Measurements from ENCODE around the gene C1orf115. TPM values are rescaled to one million over a fixed set of nuclear protein-coding genes. Genes with fewer than 3 reads are reported as not detected.
A peak's percentile ranks its signal among the peaks of the same experiment; 100 is the strongest.

The C1orf115 gene
- total RNA-seq, 1 experiment from 2014 or later, result 4.2 TPM

DNA sequence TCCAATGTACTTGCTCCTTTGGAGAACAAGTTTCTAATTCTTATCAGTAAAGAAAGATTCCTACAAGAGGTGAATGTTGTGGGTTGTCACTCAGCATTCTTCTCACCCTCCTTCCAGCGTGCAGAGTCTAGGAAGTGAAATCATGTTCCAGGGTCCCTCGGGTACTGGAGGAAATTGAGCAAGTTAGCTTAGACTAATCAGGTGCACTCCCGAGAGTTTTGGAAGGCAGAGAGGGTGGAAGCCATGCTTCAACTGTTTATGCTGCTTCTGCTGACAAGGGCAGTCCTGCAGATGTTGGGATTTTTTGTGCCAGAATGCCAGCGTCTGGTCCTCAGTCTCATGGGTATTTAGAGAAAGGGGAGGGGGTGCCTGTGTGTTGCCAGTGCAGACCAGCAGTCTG is 5.3 kb upstream of the C1orf115 start:
- Histone ChIP-seq H3K27me3 (ENCODE audit: control insufficient read depth, insufficient read depth, low read length) (no peaks in the 10 kb centered on the region; the same call in none of the 2 replicates), H3K36me3 (replicated peaks; ENCODE audit: control insufficient read depth, insufficient read depth, low read length) (no peaks in the 10 kb centered on the region), H3K4me3 (ENCODE audit: insufficient read depth, low read depth, low read length) (no peak overlapping the region)
- no peak for DNase-seq

DNA sequence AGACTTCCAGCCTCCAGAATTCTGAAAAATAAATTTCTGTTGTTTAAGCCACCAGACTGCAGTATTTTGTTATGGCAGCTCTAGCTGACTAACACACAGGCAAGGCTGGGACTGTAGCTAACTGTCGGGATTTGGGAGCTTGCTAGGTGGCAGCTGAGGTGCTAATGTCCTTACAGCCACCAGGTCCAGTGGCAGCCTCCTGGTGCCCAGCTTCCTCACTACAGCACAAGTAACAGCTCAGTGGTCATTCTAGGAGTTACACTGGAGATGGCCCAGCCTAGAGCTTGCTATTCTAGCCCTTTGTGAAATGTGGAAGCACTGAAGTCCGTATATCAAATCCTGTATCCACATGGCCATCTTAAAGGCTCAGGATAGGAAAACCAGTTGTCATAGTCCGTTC is 4.3 kb upstream of the C1orf115 start:
- no peaks in the 10 kb centered on the region for H3K36me3 ChIP-seq (replicated peaks; ENCODE audit: control insufficient read depth, insufficient read depth, low read length)
- H3K4me3 ChIP-seq (ENCODE audit: insufficient read depth, low read depth, low read length), result no peak overlapping the region
- peaks cover 7% of the 10 kb centered on the region for H3K27me3 ChIP-seq (ENCODE audit: control insufficient read depth, insufficient read depth, low read length)
- DNase-seq, result no peak

DNA sequence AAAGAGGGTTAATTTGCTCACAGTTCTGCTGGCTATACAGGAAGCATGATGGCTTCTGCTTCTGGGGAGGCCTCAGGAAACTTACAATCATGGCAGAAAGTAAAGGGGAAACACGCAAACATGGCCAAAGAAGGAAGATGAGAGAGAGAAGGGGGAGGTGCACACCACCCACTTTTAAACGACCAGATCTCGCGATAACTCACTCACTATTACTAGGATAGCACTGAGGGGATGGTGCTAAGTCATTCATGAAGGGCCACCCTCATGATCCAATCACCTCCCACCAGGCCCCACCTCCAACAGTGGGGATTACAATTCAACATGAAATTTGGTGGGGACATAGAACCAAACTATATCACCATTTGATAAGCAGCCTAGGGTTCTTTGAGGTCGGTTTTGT is 2.4 kb upstream of the C1orf115 start:
- peaks cover 25% of the 10 kb centered on the region for H3K27me3 ChIP-seq (ENCODE audit: control insufficient read depth, insufficient read depth, low read length)
- DNase-seq, result no peak
- no peaks in the 10 kb centered on the region for H3K36me3 ChIP-seq (replicated peaks; ENCODE audit: control insufficient read depth, insufficient read depth, low read length)
- no peak overlapping the region for H3K4me3 ChIP-seq (ENCODE audit: insufficient read depth, low read depth, low read length)

DNA sequence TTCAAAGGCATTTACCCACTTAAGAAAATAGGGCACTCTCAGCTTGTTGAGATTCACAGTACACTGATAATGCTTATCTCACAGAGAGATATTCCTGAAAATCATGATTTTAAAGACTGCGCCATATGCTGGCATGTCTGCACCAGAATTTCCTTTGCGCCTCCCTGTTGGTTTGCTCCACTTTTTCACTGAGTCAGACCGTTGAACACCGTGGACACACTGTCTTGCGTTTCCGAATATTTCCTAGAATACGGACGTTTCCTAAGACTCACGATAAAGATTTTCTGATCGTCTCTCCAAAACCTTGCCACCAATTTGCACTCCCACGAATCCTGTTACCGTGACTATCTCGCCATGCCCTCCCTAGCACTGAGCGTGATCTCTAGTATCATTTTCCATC is 497 bp upstream of the C1orf115 start:
- Histone ChIP-seq H3K36me3 (replicated peaks; ENCODE audit: control insufficient read depth, insufficient read depth, low read length) (no peaks in the 10 kb centered on the region), H3K4me3 (ENCODE audit: insufficient read depth, low read depth, low read length) (peak overlapping the region; percentile 72), H3K27me3 (ENCODE audit: control insufficient read depth, insufficient read depth, low read length) (peaks cover 26% of the 10 kb centered on the region)
- no peak for DNase-seq

DNA sequence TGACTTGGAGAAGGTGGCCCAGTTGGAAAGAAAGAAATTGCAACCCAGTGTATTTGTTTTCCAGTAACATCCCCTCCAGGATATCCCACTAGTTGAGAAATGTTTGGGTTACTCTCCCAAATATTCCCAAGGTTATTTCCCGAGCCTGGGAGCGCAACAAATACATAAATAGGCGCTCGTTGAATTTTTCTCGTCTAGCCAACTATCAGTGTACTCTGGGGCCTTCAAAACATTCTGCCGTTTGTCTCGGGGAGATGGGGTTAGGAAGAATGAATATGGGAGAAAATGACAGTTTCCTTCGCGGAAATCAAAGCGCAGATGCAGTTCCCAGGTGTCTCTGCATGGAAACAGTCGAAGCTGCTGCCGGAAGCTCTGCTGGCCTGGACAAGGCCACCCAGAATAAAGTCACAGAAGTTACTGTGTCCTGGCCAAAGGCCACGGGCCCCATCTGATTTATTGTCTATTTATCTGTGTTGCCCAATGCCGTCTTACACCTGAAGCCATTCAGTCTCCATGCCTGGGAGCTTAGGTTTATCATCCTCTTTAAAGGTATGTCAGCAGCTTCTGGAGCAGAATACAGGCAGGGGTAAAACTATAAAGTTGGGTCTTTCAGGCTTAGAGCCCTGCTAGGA is 1.0 kb downstream of the C1orf115 start:
- no peaks in the 10 kb centered on the region for H3K36me3 ChIP-seq (replicated peaks; ENCODE audit: control insufficient read depth, insufficient read depth, low read length)
- peak overlapping the region; percentile 72 for H3K4me3 ChIP-seq (ENCODE audit: insufficient read depth, low read depth, low read length)
- DNase-seq, result no peak
- H3K27me3 ChIP-seq (ENCODE audit: control insufficient read depth, insufficient read depth, low read length), result peaks cover 26% of the 10 kb centered on the region

DNA sequence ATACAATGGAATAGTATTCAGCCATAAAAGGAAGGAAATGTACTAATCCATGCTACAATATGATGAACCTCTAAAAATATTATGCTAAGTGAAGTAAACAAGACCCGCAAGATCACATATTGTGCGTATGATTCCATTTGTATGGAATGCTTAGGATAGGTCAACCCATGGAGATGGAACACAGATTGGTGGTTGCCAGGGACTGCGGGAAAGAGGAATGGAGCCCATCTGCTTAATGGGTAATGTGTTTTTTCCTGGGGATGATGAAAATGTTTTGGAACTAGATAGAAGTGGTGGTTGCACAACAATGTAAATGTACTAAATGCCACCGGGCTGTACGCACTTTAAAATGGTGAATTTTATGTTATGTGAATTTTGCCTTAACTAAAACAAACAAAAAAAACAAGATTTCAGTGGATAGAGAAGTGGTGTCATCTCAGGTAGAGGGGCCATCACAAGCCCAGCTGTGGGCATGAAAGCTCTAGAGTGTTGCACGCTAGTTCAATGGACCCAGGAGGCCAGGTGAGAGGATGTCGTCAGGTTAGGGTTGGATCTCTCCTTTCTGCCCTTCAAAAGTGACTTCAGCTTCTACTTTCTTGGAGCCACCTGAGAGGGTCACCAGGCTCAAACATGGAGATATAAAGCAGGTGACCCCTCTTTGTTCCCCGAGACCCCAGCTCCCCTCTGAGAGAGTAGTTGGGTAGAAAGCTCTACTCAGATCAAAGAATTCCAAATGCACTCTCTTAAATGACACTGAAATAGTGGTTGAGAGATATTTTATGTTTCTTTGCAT is 2.5 kb downstream of the C1orf115 start:
- no peak for DNase-seq
- no peak overlapping the region for H3K4me3 ChIP-seq (ENCODE audit: insufficient read depth, low read depth, low read length)
- peaks cover 26% of the 10 kb centered on the region for H3K27me3 ChIP-seq (ENCODE audit: control insufficient read depth, insufficient read depth, low read length)
- H3K36me3 ChIP-seq (replicated peaks; ENCODE audit: control insufficient read depth, insufficient read depth, low read length), result no peaks in the 10 kb centered on the region; the same call in 1 of the 2 replicates

GRCh38 chr1:220694866-220695382 is 4.8 kb downstream of the C1orf115 start:
- Histone ChIP-seq H3K36me3 (replicated peaks; ENCODE audit: control insufficient read depth, insufficient read depth, low read length) (no peaks in the 10 kb centered on the region; the same call in 1 of the 2 replicates), H3K27me3 (ENCODE audit: control insufficient read depth, insufficient read depth, low read length) (peaks cover 26% of the 10 kb centered on the region), H3K4me3 (ENCODE audit: insufficient read depth, low read depth, low read length) (no peak overlapping the region)
- no peak for DNase-seq

GRCh38 chr1:220695426-220695825 is 5.3 kb downstream of the C1orf115 start:
- no peaks in the 10 kb centered on the region; the same call in 1 of the 2 replicates for H3K36me3 ChIP-seq (replicated peaks; ENCODE audit: control insufficient read depth, insufficient read depth, low read length)
- H3K4me3 ChIP-seq (ENCODE audit: insufficient read depth, low read depth, low read length), result no peak overlapping the region
- no peak for DNase-seq
- H3K27me3 ChIP-seq (ENCODE audit: control insufficient read depth, insufficient read depth, low read length), result peaks cover 24% of the 10 kb centered on the region

DNA sequence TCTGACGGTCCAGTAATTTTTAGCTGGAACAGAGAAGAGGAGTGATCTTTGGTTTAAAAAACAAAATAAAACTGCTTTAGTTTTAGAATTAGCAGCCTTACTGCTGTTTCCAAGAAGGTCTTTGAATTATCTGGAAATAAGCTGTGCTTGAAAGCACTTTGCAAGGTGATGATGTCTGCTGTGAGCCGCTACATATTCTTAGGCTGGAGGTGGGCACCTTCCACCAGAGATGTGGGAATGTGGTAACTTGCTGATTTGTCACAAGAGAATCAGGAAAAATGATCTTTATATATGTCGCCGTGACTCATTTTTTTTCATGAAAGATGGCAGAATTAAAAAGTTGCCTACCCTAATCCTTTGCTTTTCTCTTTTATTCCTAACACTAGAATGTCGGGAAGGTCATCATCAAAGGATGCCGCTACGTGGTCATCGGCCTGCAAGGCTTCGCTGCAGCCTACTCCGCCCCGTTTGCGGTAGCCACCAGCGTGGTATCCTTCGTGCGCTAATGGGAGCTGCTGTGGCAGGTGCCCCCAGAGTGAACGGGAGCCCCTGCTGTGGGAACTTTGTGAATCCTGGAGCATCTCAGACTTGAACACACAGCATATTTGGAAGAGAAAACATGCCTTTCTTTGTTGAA is 6.2 kb downstream of the C1orf115 start:
- Histone ChIP-seq H3K27me3 (ENCODE audit: control insufficient read depth, insufficient read depth, low read length) (peaks cover 15% of the 10 kb centered on the region), H3K4me3 (ENCODE audit: insufficient read depth, low read depth, low read length) (no peak overlapping the region), H3K36me3 (replicated peaks; ENCODE audit: control insufficient read depth, insufficient read depth, low read length) (no peaks in the 10 kb centered on the region; the same call in 1 of the 2 replicates)
- no peak for DNase-seq

- Histone ChIP-seq H3K36me3 (replicated peaks; ENCODE audit: control insufficient read depth, insufficient read depth, low read length) (no peaks in the 10 kb centered on the region; the same call in 1 of the 2 replicates), H3K27me3 (ENCODE audit: control insufficient read depth, insufficient read depth, low read length) (peaks cover 10% of the 10 kb centered on the region), H3K4me3 (ENCODE audit: insufficient read depth, low read depth, low read length) (no peak overlapping the region)
- DNase-seq, result no peak
Observed at GRCh38 chr1:220696863-220697231, 6.7 kb downstream of the C1orf115 start.

DNA sequence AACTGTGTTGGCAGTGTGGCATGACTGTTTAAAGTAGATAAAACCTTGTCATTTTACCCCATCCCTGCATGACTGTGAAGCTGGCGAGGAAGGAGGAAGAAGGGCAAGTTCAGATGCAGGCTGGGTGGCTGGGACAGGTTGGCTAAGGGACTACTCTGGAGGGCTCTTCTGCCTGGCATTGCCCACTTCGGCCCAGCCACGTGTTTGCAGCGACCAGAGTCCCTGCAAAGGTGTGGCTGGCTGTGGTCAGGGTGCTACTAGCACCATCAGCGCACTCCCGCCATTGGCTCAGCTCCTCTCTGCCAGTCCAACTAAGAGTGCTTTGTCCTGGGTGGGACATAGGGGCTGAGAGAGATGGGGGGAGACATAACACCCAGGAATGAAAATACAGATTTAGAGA is 7.2 kb downstream of the C1orf115 start:
- peaks cover 5% of the 10 kb centered on the region for H3K27me3 ChIP-seq (ENCODE audit: control insufficient read depth, insufficient read depth, low read length)
- no peaks in the 10 kb centered on the region; the same call in 1 of the 2 replicates for H3K36me3 ChIP-seq (replicated peaks; ENCODE audit: control insufficient read depth, insufficient read depth, low read length)
- no peak for DNase-seq
- no peak overlapping the region for H3K4me3 ChIP-seq (ENCODE audit: insufficient read depth, low read depth, low read length)

DNA sequence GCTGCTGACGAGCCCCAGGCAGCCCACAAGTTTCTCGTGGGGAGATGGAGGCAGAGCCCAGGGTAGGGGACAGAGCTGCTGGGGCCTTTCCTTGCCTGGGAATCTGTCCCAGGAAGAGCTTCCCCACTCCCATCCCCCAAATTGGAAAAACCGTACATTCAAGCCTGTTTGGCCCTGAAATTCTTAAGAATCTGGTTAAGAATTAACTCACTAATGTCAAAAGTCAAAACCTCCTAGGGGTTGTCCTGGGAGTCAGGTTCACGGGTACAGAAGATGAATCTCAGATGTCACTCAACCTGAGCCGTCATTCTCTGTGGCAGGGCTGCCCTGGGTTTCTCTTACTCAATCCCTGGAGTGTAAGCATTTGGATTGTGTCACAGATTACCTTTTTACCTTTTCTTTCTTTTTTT is 8.4 kb downstream of the C1orf115 start:
- no peak for DNase-seq
- no peak overlapping the region for H3K4me3 ChIP-seq (ENCODE audit: insufficient read depth, low read depth, low read length)
- H3K27me3 ChIP-seq (ENCODE audit: control insufficient read depth, insufficient read depth, low read length), result no peaks in the 10 kb centered on the region; the same call in 1 of the 2 replicates
- H3K36me3 ChIP-seq (replicated peaks; ENCODE audit: control insufficient read depth, insufficient read depth, low read length), result no peaks in the 10 kb centered on the region; the same call in 1 of the 2 replicates

DNA sequence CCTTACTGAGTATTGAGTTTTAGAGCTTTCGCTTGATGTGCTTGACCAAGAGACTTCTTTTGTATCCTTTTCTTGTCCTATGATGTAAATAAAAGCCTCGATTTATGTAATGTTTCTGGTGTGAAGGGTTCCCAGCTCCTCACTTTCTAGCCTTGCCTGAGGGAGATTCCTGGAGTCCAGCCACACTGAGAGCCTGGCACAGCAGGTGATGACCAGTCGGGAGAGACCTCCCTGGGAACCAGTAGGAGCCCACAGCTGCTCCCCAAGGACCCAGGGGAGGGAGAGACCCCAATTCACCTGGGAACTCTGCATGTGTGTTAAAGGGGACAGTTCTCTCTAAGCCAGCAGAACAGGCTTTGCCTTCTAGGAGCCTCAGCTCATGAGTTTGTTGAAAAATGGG is 8.9 kb downstream of the C1orf115 start:
- no peaks in the 10 kb centered on the region; the same call in 1 of the 2 replicates for H3K27me3 ChIP-seq (ENCODE audit: control insufficient read depth, insufficient read depth, low read length)
- DNase-seq, result no peak
- no peaks in the 10 kb centered on the region; the same call in 1 of the 2 replicates for H3K36me3 ChIP-seq (replicated peaks; ENCODE audit: control insufficient read depth, insufficient read depth, low read length)

DNA sequence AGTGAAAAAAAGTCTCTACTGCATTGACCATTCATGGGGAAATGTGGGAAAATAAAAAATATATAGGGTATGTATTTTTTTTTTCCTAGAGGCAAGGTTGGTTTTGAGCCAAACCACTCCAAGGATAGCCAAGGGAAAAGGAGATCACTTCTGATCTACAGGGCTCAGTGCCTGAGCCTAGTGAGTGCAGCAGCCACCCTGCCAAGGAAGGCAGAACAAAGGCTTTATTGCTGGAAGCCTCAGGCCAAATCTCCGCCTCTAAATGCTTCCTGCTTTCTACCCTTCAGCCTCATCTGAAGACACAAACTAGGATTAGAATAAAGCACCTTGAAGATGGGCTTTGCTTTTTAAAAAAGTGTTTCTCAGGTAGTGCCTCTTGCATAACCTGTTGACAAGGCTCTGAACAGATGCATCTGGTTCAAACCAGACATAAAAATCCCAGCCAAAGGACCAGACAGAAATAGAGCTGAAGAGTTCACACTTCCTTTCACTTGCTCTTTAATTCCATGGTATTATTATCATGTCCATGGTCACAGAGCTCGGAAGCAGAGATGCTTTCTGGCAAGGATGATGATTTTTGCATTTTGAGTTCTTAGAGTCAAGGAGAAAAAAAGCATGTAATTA is 10.5 kb downstream of the C1orf115 start:
- peak; percentile 63 for DNase-seq
- Histone ChIP-seq H3K36me3 (replicated peaks; ENCODE audit: control insufficient read depth, insufficient read depth, low read length) (no peaks in the 10 kb centered on the region; the same call in 1 of the 2 replicates), H3K4me3 (ENCODE audit: insufficient read depth, low read depth, low read length) (no peak overlapping the region), H3K27me3 (ENCODE audit: control insufficient read depth, insufficient read depth, low read length) (no peaks in the 10 kb centered on the region; the same call in 1 of the 2 replicates)

More for the DNA sequence above, 8.9 kb downstream of the C1orf115 start:
- no peak overlapping the region for H3K4me3 ChIP-seq (ENCODE audit: insufficient read depth, low read depth, low read length)
